Fibroblast of skin of left biceps (primary cell): Measurements from ENCODE around the gene SLC31A2.

Experiments
- DNase-seq, 2 experiments: peaks; one replicate each; pipeline ENCODE4 v3.0.0-alpha.2; 2013; ENCODE audit warnings: low read depth in 2 of 2

Gene SLC31A2

GRCh38 chr9:113151696-113152630 is 1.2 kb downstream of the SLC31A2 start:
- DNase-seq, result no peak

- DNase-seq, result no peak
Observed at GRCh38 chr9:113152699-113153098, 1.9 kb downstream of the SLC31A2 start.

- no peak for DNase-seq
Observed at GRCh38 chr9:113153599-113153998, 2.8 kb downstream of the SLC31A2 start.

GRCh38 chr9:113154471-113154870 is 3.7 kb downstream of the SLC31A2 start:
- DNase-seq, result no peak

- no peak for DNase-seq
Observed at GRCh38 chr9:113154946-113155345, 4.1 kb downstream of the SLC31A2 start.

- DNase-seq, result no peak
Observed at GRCh38 chr9:113155911-113156588, 5.2 kb downstream of the SLC31A2 start.

GRCh38 chr9:113156880-113157279 is 6.1 kb downstream of the SLC31A2 start:
- DNase-seq, result no peak

GRCh38 chr9:113158446-113158845 is 7.6 kb downstream of the SLC31A2 start:
- no peak for DNase-seq

- DNase-seq, result no peak
Observed at GRCh38 chr9:113160571-113160970, 9.8 kb downstream of the SLC31A2 start.

- DNase-seq, result no peak
Observed at GRCh38 chr9:113163001-113163400, 12.2 kb downstream of the SLC31A2 start.

- DNase-seq, result no peak
Observed at GRCh38 chr9:113164536-113165300, 13.9 kb downstream of the SLC31A2 start.

- DNase-seq, result no peak
Observed at GRCh38 chr9:113166039-113166438, 15.2 kb downstream of the SLC31A2 start.

- no peak for DNase-seq
Observed at GRCh38 chr9:113168809-113169208, 18.0 kb downstream of the SLC31A2 start.

GRCh38 chr9:113173341-113173740 is 22.5 kb downstream of the SLC31A2 start:
- no peak for DNase-seq

- DNase-seq, result no peak
Observed at GRCh38 chr9:113176803-113177202, 26.0 kb downstream of the SLC31A2 start.

GRCh38 chr9:113177251-113177650 is 26.4 kb downstream of the SLC31A2 start:
- no peak for DNase-seq

- no peak for DNase-seq
Observed at GRCh38 chr9:113178087-113178486, 27.3 kb downstream of the SLC31A2 start.

- no peak for DNase-seq
Observed at GRCh38 chr9:113179839-113180238, 29.0 kb downstream of the SLC31A2 start.

GRCh38 chr9:113181165-113181564 is 30.4 kb downstream of the SLC31A2 start:
- no peak for DNase-seq

- no peak for DNase-seq
Observed at GRCh38 chr9:113183956-113184488, 33.2 kb downstream of the SLC31A2 start.

- no peak for DNase-seq
Observed at GRCh38 chr9:113184539-113184938, 33.7 kb downstream of the SLC31A2 start.

GRCh38 chr9:113185271-113185670 is 34.5 kb downstream of the SLC31A2 start:
- DNase-seq, result no peak
